Dedifferentiated amniotic fluid mesenchymal stem cell (primary cell): ENCODE results near the gene POU5F1.

Experiments used
- DNase-seq: peaks from one replicate; pipeline ENCODE4 v3.0.0-alpha.2; 2016; ENCODE audit errors: extremely low spot score

The POU5F1 gene

DNA sequence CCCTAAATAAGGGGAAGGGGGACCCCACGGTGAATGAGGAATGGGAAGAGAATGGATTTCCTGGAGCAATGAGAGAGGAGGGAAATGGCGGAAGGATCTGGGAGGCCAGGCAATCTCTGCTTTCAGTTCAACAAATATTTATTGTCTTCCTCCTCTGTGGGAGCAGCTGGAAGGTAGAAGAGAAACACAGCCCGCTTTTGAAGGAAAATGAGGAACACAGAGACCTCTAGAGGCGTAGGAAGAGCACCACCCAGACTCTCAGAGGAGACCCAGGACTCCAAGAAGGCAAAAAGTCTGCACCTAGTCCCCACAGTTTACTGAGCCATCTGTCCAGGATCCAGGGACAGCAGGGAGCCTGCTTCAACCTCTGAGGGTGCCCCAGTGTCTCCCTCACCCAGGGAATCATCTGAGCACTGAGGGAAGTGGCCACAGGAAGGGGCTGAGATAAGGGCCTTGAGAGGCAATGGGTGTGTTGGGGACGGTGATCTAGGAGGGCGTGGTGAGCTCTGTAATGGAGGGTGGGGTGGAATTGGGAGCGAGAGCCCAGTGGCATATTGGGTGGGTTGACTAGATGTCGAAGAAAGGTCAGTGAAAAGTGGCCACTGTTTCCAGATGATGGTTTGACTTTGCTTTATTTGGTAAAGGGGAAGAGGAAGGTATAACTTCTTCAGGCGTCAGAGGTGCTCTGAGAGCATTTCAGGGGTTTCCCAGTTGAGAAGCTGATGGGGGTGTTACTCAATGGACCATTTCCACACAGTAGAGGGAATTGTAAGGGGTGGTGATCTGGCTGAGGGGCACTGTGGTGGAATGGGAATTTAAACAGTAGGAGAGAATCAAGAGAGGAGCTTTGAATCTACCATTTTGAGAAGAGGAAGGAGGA, 55.3 kb downstream of the POU5F1 start:
- no peak for DNase-seq

DNA sequence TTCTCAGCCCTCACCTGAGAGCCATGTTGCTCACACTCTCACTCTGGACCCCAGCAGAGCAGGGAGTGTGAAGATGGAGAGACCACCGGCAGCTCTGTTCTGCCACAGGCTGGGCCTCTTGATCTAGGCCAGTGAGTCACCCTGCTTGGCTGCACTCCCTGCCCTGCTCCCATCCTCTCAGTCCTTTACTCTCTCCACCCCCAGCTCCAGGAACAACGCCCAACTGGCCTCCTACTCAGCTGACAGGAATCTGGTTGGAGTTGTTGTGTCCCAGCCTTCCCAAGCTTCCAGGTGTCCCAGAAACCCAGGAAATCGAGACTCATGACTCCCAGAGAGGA, 56.0 kb downstream of the POU5F1 start, which contains the start of gene PSORS1C1:
TSS of gene PSORS1C1 (plus strand) at position 260 of the 338 bp plus-strand sequence. CDS start 14,833 bp downstream, outside the sequence.
- DNase-seq, result peak; percentile 95
